Measurements from ENCODE around the gene GUCY1A2.
"Not testable (repeated sequence)": the region's sequence is repeated elsewhere in the genome, so short reads cannot be mapped to it uniquely, and the experiment has no call there.

Gene GUCY1A2

GRCh38 chr11:106888386-106888785, 129.9 kb downstream of the GUCY1A2 start:
- H3K79me1 ChIP-seq (replicated peaks; ENCODE audit: low read length, poor library complexity, severe bottlenecking): no peaks in the 10 kb centered on the region
- no peaks in the 10 kb centered on the region for H3K36me3 ChIP-seq (ENCODE audit: control insufficient read depth in 1 of 2, insufficient read depth in 2 of 2, low read depth in 1 of 2, low read length in 2 of 2)
- no peak overlapping the region for H4K8ac ChIP-seq (ENCODE audit: low read length)
- H2AFZ ChIP-seq (ENCODE audit: low read depth, low read length): no peak overlapping the region
- no peak overlapping the region for H3K4ac ChIP-seq (ENCODE audit: low read depth in 1 of 2, low read length in 2 of 2)
- no peak overlapping the region for H3K4me2 ChIP-seq (ENCODE audit: low read length, poor library complexity, severe bottlenecking)
- H3K4me1 ChIP-seq (ENCODE audit: control insufficient read depth, insufficient read depth, low read depth, low read length): no peaks in the 10 kb centered on the region
- 95% methylated on average over 5 of the region's 5 CpGs for WGBS
- no peak for DNase-seq
- H3K18ac ChIP-seq (ENCODE audit: low read depth in 1 of 2, low read length in 2 of 2): no peak overlapping the region
- H3K27ac ChIP-seq (ENCODE audit: low read length, poor library complexity, severe bottlenecking): no peak overlapping the region
- no peak overlapping the region for H2AK5ac ChIP-seq (ENCODE audit: low read length, severe bottlenecking)
- H2BK15ac ChIP-seq (ENCODE audit: low read depth, poor library complexity, severe bottlenecking): no peak overlapping the region
- H3K9ac ChIP-seq (ENCODE audit: low read length): no peak overlapping the region
- H3K9me3 ChIP-seq (ENCODE audit: control insufficient read depth, low read length): no peaks in the 10 kb centered on the region
- no peak overlapping the region for H3K4me3 ChIP-seq (ENCODE audit: insufficient read depth in 1 of 2, low read depth in 1 of 2, low read length in 2 of 2)
- H3K27me3 ChIP-seq (ENCODE audit: control insufficient read depth in 1 of 2, insufficient read depth in 1 of 2, low read length in 2 of 2): no peaks in the 10 kb centered on the region
- no peak overlapping the region for H3K23ac ChIP-seq (ENCODE audit: low read length in 2 of 2)
- H2BK120ac ChIP-seq (ENCODE audit: low read depth, low read length): no peak overlapping the region
- no peak overlapping the region for H4K91ac ChIP-seq (ENCODE audit: low read length)
- no peak overlapping the region for H2BK5ac ChIP-seq (ENCODE audit: low read depth, low read length, poor library complexity, severe bottlenecking)
- no peak overlapping the region for H2BK12ac ChIP-seq (ENCODE audit: low read length in 2 of 2)
- H3K14ac ChIP-seq (ENCODE audit: low read length in 2 of 2): no peak overlapping the region

GRCh38 chr11:106883693-106884092, 134.6 kb downstream of the GUCY1A2 start:
- not testable (repeated sequence) for H3K4me2 ChIP-seq (ENCODE audit: low read length, poor library complexity, severe bottlenecking); H2BK12ac ChIP-seq (ENCODE audit: low read length in 2 of 2); H3K9me3 ChIP-seq (ENCODE audit: control insufficient read depth, low read length); H3K18ac ChIP-seq (ENCODE audit: low read depth in 1 of 2, low read length in 2 of 2); H2BK15ac ChIP-seq (ENCODE audit: low read depth, poor library complexity, severe bottlenecking); H3K4me1 ChIP-seq (ENCODE audit: control insufficient read depth, insufficient read depth, low read depth, low read length); H3K4ac ChIP-seq (ENCODE audit: low read depth in 1 of 2, low read length in 2 of 2); H4K91ac ChIP-seq (ENCODE audit: low read length); H2AK5ac ChIP-seq (ENCODE audit: low read length, severe bottlenecking); H2BK5ac ChIP-seq (ENCODE audit: low read depth, low read length, poor library complexity, severe bottlenecking); H3K23ac ChIP-seq (ENCODE audit: low read length in 2 of 2); H3K4me3 ChIP-seq (ENCODE audit: insufficient read depth in 1 of 2, low read depth in 1 of 2, low read length in 2 of 2); DNase-seq; H3K27ac ChIP-seq (ENCODE audit: low read length, poor library complexity, severe bottlenecking); H2AFZ ChIP-seq (ENCODE audit: low read depth, low read length); H3K27me3 ChIP-seq (ENCODE audit: control insufficient read depth in 1 of 2, insufficient read depth in 1 of 2, low read length in 2 of 2); H3K14ac ChIP-seq (ENCODE audit: low read length in 2 of 2); H3K9ac ChIP-seq (ENCODE audit: low read length); H3K79me1 ChIP-seq (replicated peaks; ENCODE audit: low read length, poor library complexity, severe bottlenecking); H2BK120ac ChIP-seq (ENCODE audit: low read depth, low read length); H4K8ac ChIP-seq (ENCODE audit: low read length); H3K36me3 ChIP-seq (ENCODE audit: control insufficient read depth in 1 of 2, insufficient read depth in 2 of 2, low read depth in 1 of 2, low read length in 2 of 2)
- 100% methylated on average over 3 of the region's 5 CpGs for WGBS

- Histone ChIP-seq H3K4me2 (ENCODE audit: low read length, poor library complexity, severe bottlenecking) (no peak overlapping the region), H2AFZ (ENCODE audit: low read depth, low read length) (no peak overlapping the region), H2AK5ac (ENCODE audit: low read length, severe bottlenecking) (no peak overlapping the region), H3K4ac (ENCODE audit: low read depth in 1 of 2, low read length in 2 of 2) (no peak overlapping the region), H4K8ac (ENCODE audit: low read length) (no peak overlapping the region), H2BK12ac (ENCODE audit: low read length in 2 of 2) (no peak overlapping the region), H2BK120ac (ENCODE audit: low read depth, low read length) (no peak overlapping the region), H3K4me1 (ENCODE audit: control insufficient read depth, insufficient read depth, low read depth, low read length) (no peaks in the 10 kb centered on the region), H3K14ac (ENCODE audit: low read length in 2 of 2) (no peak overlapping the region), H3K4me3 (ENCODE audit: insufficient read depth in 1 of 2, low read depth in 1 of 2, low read length in 2 of 2) (no peak overlapping the region), H3K27ac (ENCODE audit: low read length, poor library complexity, severe bottlenecking) (no peak overlapping the region), H3K9ac (ENCODE audit: low read length) (no peak overlapping the region), H3K23ac (ENCODE audit: low read length in 2 of 2) (no peak overlapping the region), H4K91ac (ENCODE audit: low read length) (no peak overlapping the region), H3K9me3 (ENCODE audit: control insufficient read depth, low read length) (no peaks in the 10 kb centered on the region), H3K18ac (ENCODE audit: low read depth in 1 of 2, low read length in 2 of 2) (no peak overlapping the region), H3K79me1 (replicated peaks; ENCODE audit: low read length, poor library complexity, severe bottlenecking) (no peaks in the 10 kb centered on the region), H2BK15ac (ENCODE audit: low read depth, poor library complexity, severe bottlenecking) (no peak overlapping the region), H3K36me3 (ENCODE audit: control insufficient read depth in 1 of 2, insufficient read depth in 2 of 2, low read depth in 1 of 2, low read length in 2 of 2) (no peaks in the 10 kb centered on the region), H2BK5ac (ENCODE audit: low read depth, low read length, poor library complexity, severe bottlenecking) (no peak overlapping the region), H3K27me3 (ENCODE audit: control insufficient read depth in 1 of 2, insufficient read depth in 1 of 2, low read length in 2 of 2) (no peaks in the 10 kb centered on the region)
- 89% methylated on average over 5 of the region's 7 CpGs for WGBS
- no peak for DNase-seq
These were observed 138.3 kb downstream of the GUCY1A2 start for GRCh38 chr11:106879832-106880546.

GRCh38 chr11:106879029-106879428, 139.2 kb downstream of the GUCY1A2 start:
- no peak overlapping the region for H2BK15ac ChIP-seq (ENCODE audit: low read depth, poor library complexity, severe bottlenecking)
- H2BK5ac ChIP-seq (ENCODE audit: low read depth, low read length, poor library complexity, severe bottlenecking): no peak overlapping the region
- H4K91ac ChIP-seq (ENCODE audit: low read length): no peak overlapping the region
- no peak overlapping the region for H2BK120ac ChIP-seq (ENCODE audit: low read depth, low read length)
- no peak overlapping the region for H3K18ac ChIP-seq (ENCODE audit: low read depth in 1 of 2, low read length in 2 of 2)
- H3K4ac ChIP-seq (ENCODE audit: low read depth in 1 of 2, low read length in 2 of 2): no peak overlapping the region
- H2BK12ac ChIP-seq (ENCODE audit: low read length in 2 of 2): no peak overlapping the region
- H3K9me3 ChIP-seq (ENCODE audit: control insufficient read depth, low read length): no peaks in the 10 kb centered on the region
- H3K14ac ChIP-seq (ENCODE audit: low read length in 2 of 2): no peak overlapping the region
- H3K4me1 ChIP-seq (ENCODE audit: control insufficient read depth, insufficient read depth, low read depth, low read length): no peaks in the 10 kb centered on the region
- no peak for DNase-seq
- H3K79me1 ChIP-seq (replicated peaks; ENCODE audit: low read length, poor library complexity, severe bottlenecking): no peaks in the 10 kb centered on the region
- no peak overlapping the region for H3K4me3 ChIP-seq (ENCODE audit: insufficient read depth in 1 of 2, low read depth in 1 of 2, low read length in 2 of 2)
- H3K23ac ChIP-seq (ENCODE audit: low read length in 2 of 2): no peak overlapping the region
- no peaks in the 10 kb centered on the region for H3K27me3 ChIP-seq (ENCODE audit: control insufficient read depth in 1 of 2, insufficient read depth in 1 of 2, low read length in 2 of 2)
- H2AFZ ChIP-seq (ENCODE audit: low read depth, low read length): no peak overlapping the region
- 97% methylated on average over 3 of the region's 3 CpGs for WGBS
- H2AK5ac ChIP-seq (ENCODE audit: low read length, severe bottlenecking): no peak overlapping the region
- no peak overlapping the region for H3K4me2 ChIP-seq (ENCODE audit: low read length, poor library complexity, severe bottlenecking)
- no peak overlapping the region for H3K27ac ChIP-seq (ENCODE audit: low read length, poor library complexity, severe bottlenecking)
- H3K9ac ChIP-seq (ENCODE audit: low read length): no peak overlapping the region
- H4K8ac ChIP-seq (ENCODE audit: low read length): no peak overlapping the region
- no peaks in the 10 kb centered on the region for H3K36me3 ChIP-seq (ENCODE audit: control insufficient read depth in 1 of 2, insufficient read depth in 2 of 2, low read depth in 1 of 2, low read length in 2 of 2)
